GM19452 (cell line): ENCODE data around the gene FAM118B.
"Not testable (repeated sequence)": the region's sequence is repeated elsewhere in the genome, so short reads cannot be mapped to it uniquely, and the experiment has no call there.

Experiments
- ATAC-seq: cut with Tn5 transposase; IDR thresholded peaks from one replicate; pipeline ENCODE4 v1.9.1; 2021; ENCODE audit not compliant: unreplicated experiment

The FAM118B gene

GRCh38 chr11:126308771-126309170 is 97.2 kb downstream of the FAM118B start:
- ATAC-seq, result not testable (repeated sequence)

- ATAC-seq, result peak; percentile 33
These were observed 98.8 kb downstream of the FAM118B start for GRCh38 chr11:126310200-126310991.

- no peak for ATAC-seq
These were observed 99.4 kb downstream of the FAM118B start for GRCh38 chr11:126310992-126311310.

GRCh38 chr11:126311401-126312291 is 100.1 kb downstream of the FAM118B start:
- ATAC-seq, result peak; percentile 71
